Anterior cingulate cortex (tissue), 58 donors: ENCODE results near the gene IL22RA1.

Experiments
- DNase-seq, 58 donors: peaks; one replicate each; lab custom pipeline; 2025; lab: John Stamatoyannopoulos, UW

The IL22RA1 gene

GRCh38 chr1:24084050-24084449 is 58.9 kb downstream of the IL22RA1 start:
- DNase-seq: no peak

- no peak for DNase-seq
These were observed 60.6 kb downstream of the IL22RA1 start for GRCh38 chr1:24082372-24082771.

GRCh38 chr1:24081190-24081589 is 61.8 kb downstream of the IL22RA1 start:
- no peak for DNase-seq

- DNase-seq: no peak
These were observed 62.8 kb downstream of the IL22RA1 start for GRCh38 chr1:24080131-24080530.

- no peak for DNase-seq
These were observed 65.5 kb downstream of the IL22RA1 start for GRCh38 chr1:24077278-24077978.

GRCh38 chr1:24075946-24076345 is 67.0 kb downstream of the IL22RA1 start:
- no peak for DNase-seq

GRCh38 chr1:24075590-24075854 is 67.4 kb downstream of the IL22RA1 start:
- DNase-seq: no peak

- DNase-seq: no peak
These were observed 67.9 kb downstream of the IL22RA1 start for GRCh38 chr1:24074817-24075589.

GRCh38 chr1:24074196-24074595 is 68.7 kb downstream of the IL22RA1 start:
- DNase-seq: no peak

GRCh38 chr1:24071941-24072340 is 71.0 kb downstream of the IL22RA1 start:
- DNase-seq: no peak

GRCh38 chr1:24070821-24071393 is 72.0 kb downstream of the IL22RA1 start:
- DNase-seq: peak in 50 of 58 donors; percentile 14 to 81 (median 40)

GRCh38 chr1:24069817-24070216 is 73.1 kb downstream of the IL22RA1 start:
- DNase-seq: no peak
